KOPT-K1 (cell line): ENCODE data around the gene LMOD3.
A peak's percentile ranks its signal among the peaks of the same experiment; 100 is the strongest.

Experiments used
- H3K27ac ChIP-seq: fragments of 200-600 bp; sonication (generic); 2 replicates; pipeline ENCODE4 v1.5.1; 2016; ENCODE audit warnings: antibody characterized with exemption, mild to moderate bottlenecking, low read depth, low read length; ENCODE audit not compliant: poor library complexity, severe bottlenecking
- H3K36me3 ChIP-seq: fragments of 200-600 bp; sonication (generic); 2 replicates; pipeline ENCODE4 v1.5.1; 2017; ENCODE audit warnings: antibody characterized with exemption, mild to moderate bottlenecking, low read length, moderate library complexity; ENCODE audit not compliant: insufficient read depth
- H3K9me3 ChIP-seq: fragments of 200-600 bp; sonication (generic); 2 replicates; pipeline ENCODE4 v1.5.1; 2017; ENCODE audit warnings: antibody characterized with exemption, low read length, mild to moderate bottlenecking; ENCODE audit not compliant: insufficient read depth, poor library complexity, severe bottlenecking

LMOD3 gene

GRCh38 chr3:69066121-69066520 lies 56.3 kb downstream of the LMOD3 start:
- Histone ChIP-seq H3K27ac (peak overlapping the region; percentile 44), H3K36me3 (peaks cover 37% of the 10 kb centered on the region), H3K9me3 (no peaks in the 10 kb centered on the region)

DNA sequence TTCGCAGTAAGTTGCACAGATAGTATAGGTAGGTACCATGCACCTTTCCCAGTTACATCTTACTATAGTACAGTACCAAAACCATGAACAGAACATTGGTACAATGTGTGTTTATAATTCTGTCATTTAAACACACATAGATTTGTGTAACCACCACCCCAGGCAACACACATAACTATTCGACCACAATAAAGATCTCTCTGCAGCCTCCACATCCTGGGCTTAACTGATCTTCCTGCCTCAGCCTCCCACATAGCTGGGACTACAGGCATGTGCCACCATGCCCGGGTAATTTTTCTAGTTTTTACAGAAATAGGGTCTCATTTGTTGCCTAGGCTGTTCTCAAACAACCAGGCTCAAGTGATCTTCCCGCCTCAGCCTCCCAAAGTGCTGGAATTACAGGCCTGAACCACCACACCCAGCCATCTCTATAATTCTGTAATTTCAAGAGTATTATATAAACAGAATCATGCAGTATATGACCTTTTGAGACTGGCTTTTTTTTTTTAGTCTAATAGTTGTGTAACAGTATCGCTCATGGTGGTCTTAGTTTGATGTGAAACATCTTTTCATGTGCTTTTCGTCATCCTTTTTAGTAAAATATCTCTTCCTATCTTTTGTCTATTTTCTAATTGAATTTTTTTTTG lies 57.0 kb downstream of the LMOD3 start:
- Histone ChIP-seq H3K27ac (peak overlapping the region; percentile 44), H3K9me3 (peaks cover 2% of the 10 kb centered on the region), H3K36me3 (peaks cover 37% of the 10 kb centered on the region)

DNA sequence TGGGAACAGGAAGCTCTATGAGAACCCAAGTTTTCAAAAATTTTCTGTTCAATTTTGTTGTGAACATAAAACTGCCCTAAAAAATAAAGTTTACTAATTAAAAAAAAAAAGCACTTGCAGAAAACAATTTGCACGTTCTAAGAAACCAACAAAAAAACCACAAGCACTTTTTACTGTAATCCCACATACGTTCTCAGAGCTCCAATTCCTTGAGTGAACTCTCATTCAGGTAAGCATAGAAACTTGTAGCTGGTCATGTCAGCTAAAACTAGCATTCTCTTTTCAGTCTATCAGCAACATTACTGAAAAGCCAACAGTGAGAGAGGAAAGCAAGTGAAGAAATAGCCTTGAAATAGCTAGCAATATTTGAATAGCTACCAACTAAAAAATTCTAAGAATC lies 58.8 kb downstream of the LMOD3 start:
- H3K9me3 ChIP-seq: peaks cover 2% of the 10 kb centered on the region
- peak overlapping the region; percentile 36 for H3K27ac ChIP-seq
- H3K36me3 ChIP-seq: peaks cover 43% of the 10 kb centered on the region

GRCh38 chr3:69059688-69060087 lies 62.7 kb downstream of the LMOD3 start:
- Histone ChIP-seq H3K36me3 (peaks cover 79% of the 10 kb centered on the region), H3K27ac (no peak overlapping the region), H3K9me3 (peaks cover 2% of the 10 kb centered on the region)

DNA sequence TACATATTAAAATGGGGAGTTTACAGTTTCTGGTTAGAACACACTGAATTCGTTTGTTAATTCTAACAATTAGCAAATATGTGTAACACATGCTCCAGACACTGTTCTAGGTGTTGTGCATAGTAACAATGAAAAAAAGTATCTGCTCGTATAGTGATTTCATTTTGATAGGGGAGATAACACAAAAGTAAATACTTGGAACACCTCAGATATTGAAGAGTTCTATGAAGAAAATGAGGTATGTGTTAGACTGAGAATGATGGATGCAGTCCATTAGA lies 63.5 kb downstream of the LMOD3 start:
- peak overlapping the region; percentile 59 for H3K27ac ChIP-seq
- peaks cover 85% of the 10 kb centered on the region for H3K36me3 ChIP-seq

GRCh38 chr3:69058180-69058946 lies 64.0 kb downstream of the LMOD3 start:
- peaks cover 90% of the 10 kb centered on the region for H3K36me3 ChIP-seq

More for the DNA sequence above, 63.5 kb downstream of the LMOD3 start:
- H3K9me3 ChIP-seq: peaks cover 2% of the 10 kb centered on the region

More at GRCh38 chr3:69058180-69058946, 64.0 kb downstream of the LMOD3 start:
- Histone ChIP-seq H3K9me3 (peaks cover 2% of the 10 kb centered on the region), H3K27ac (peak overlapping the region; percentile 59)
